Measurements from ENCODE around the gene C1QTNF9. TPM values are rescaled to one million over a fixed set of nuclear protein-coding genes. Genes with fewer than 3 reads are reported as not detected.
"Not testable (repeated sequence)": the region's sequence is repeated elsewhere in the genome, so short reads cannot be mapped to it uniquely, and the experiment has no call there.

Gene C1QTNF9
- total RNA-seq, 1 experiment from 2014 or later = not detected

- no peak for DNase-seq (ENCODE audit: extremely low read depth, low read depth)
Observed at GRCh38 chr13:24281188-24282008, 28.0 kb upstream of the C1QTNF9 start.

GRCh38 chr13:24282256-24282655 lies 27.1 kb upstream of the C1QTNF9 start:
- no peak for DNase-seq (ENCODE audit: extremely low read depth, low read depth)

GRCh38 chr13:24284889-24285565 lies 24.4 kb upstream of the C1QTNF9 start:
- DNase-seq (ENCODE audit: extremely low read depth, low read depth) = no peak

- DNase-seq (ENCODE audit: extremely low read depth, low read depth) = no peak
Observed at GRCh38 chr13:24286624-24287023, 22.8 kb upstream of the C1QTNF9 start.

- DNase-seq (ENCODE audit: extremely low read depth, low read depth) = no peak
Observed at GRCh38 chr13:24287748-24288287, 21.6 kb upstream of the C1QTNF9 start.

GRCh38 chr13:24288870-24289269 lies 20.5 kb upstream of the C1QTNF9 start:
- DNase-seq (ENCODE audit: extremely low read depth, low read depth) = no peak

- DNase-seq (ENCODE audit: extremely low read depth, low read depth) = no peak
Observed at GRCh38 chr13:24290280-24290932, 19.0 kb upstream of the C1QTNF9 start.

GRCh38 chr13:24292481-24292880 lies 16.9 kb upstream of the C1QTNF9 start:
- DNase-seq (ENCODE audit: extremely low read depth, low read depth) = no peak

GRCh38 chr13:24293746-24294145 lies 15.6 kb upstream of the C1QTNF9 start:
- no peak for DNase-seq (ENCODE audit: extremely low read depth, low read depth)

- DNase-seq (ENCODE audit: extremely low read depth, low read depth) = no peak
Observed at GRCh38 chr13:24299488-24300114, 9.8 kb upstream of the C1QTNF9 start.

GRCh38 chr13:24301434-24301833 lies 7.9 kb upstream of the C1QTNF9 start:
- DNase-seq (ENCODE audit: extremely low read depth, low read depth) = no peak

- DNase-seq (ENCODE audit: extremely low read depth, low read depth) = no peak
Observed at GRCh38 chr13:24301911-24302310, 7.5 kb upstream of the C1QTNF9 start.

- DNase-seq (ENCODE audit: extremely low read depth, low read depth) = no peak
Observed at GRCh38 chr13:24304620-24305019, 4.8 kb upstream of the C1QTNF9 start.

- DNase-seq (ENCODE audit: extremely low read depth, low read depth) = no peak
Observed at GRCh38 chr13:24306632-24307031, 2.7 kb upstream of the C1QTNF9 start.

- DNase-seq (ENCODE audit: extremely low read depth, low read depth) = no peak
Observed at GRCh38 chr13:24307211-24308067, 1.9 kb upstream of the C1QTNF9 start.

- DNase-seq (ENCODE audit: extremely low read depth, low read depth) = no peak
Observed at GRCh38 chr13:24308068-24308445, 1.3 kb upstream of the C1QTNF9 start.

- DNase-seq (ENCODE audit: extremely low read depth, low read depth) = no peak
Observed at GRCh38 chr13:24308488-24309020, 826 bp upstream of the C1QTNF9 start.

- DNase-seq (ENCODE audit: extremely low read depth, low read depth) = no peak
Observed at GRCh38 chr13:24313439-24313838, 4.1 kb downstream of the C1QTNF9 start.

- not testable (repeated sequence) for DNase-seq (ENCODE audit: extremely low read depth, low read depth)
Observed at GRCh38 chr13:24317835-24318234, 8.5 kb downstream of the C1QTNF9 start.

- DNase-seq (ENCODE audit: extremely low read depth, low read depth) = not testable (repeated sequence)
Observed at GRCh38 chr13:24318878-24319277, 9.5 kb downstream of the C1QTNF9 start.

Measured in NCI-H460 (cell line).